Lung (tissue), 12 donors: Measurements from ENCODE around the gene DYNLT3. TPM values are rescaled to one million over a fixed set of nuclear protein-coding genes. Genes with fewer than 3 reads are reported as not detected.

Source experiments
- ATAC-seq: fragments of 200-7000 bp; cut with Tn5 transposase; one replicate; pipeline ENCODE4 v1.9.1; 2020; ENCODE audit warnings: moderate number of reproducible peaks; ENCODE audit not compliant: insufficient read depth, low FRiP score
- DNase-seq, 3 donors: peaks; one replicate each; pipeline ENCODE4 v3.0.0-alpha.2; 2013 to 2017
- H3K27ac ChIP-seq, 2 donors: one replicate each; pipeline ENCODE4 v1.5.1; 2013; ENCODE audit warnings: mild to moderate bottlenecking in 2 of 2, moderate library complexity in 2 of 2, control low read depth in 1 of 2, inconsistent platforms in 1 of 2, low read depth in 1 of 2, low read length in 1 of 2
- H3K27me3 ChIP-seq, 3 donors: one replicate each; pipeline ENCODE4 v1.5.1; 2013; ENCODE audit warnings: low read length in 2 of 3; ENCODE audit not compliant: control insufficient read depth in 3 of 3, insufficient read depth in 3 of 3
- H3K36me3 ChIP-seq, 4 donors: one replicate each; pipeline ENCODE4 v1.5.1; 2013; ENCODE audit warnings: low read length in 4 of 4, mild to moderate bottlenecking in 1 of 4, moderate library complexity in 1 of 4; ENCODE audit not compliant: control insufficient read depth in 4 of 4, insufficient read depth in 4 of 4
- H3K4me1 ChIP-seq, 5 donors: one replicate each; pipeline ENCODE4 v1.5.1; 2013; ENCODE audit warnings: low read length in 5 of 5, mild to moderate bottlenecking in 2 of 5, moderate library complexity in 1 of 5; ENCODE audit not compliant: control insufficient read depth in 5 of 5, insufficient read depth in 5 of 5
- H3K4me3 ChIP-seq: one replicate; pipeline ENCODE4 v1.5.1; 2013; ENCODE audit warnings: mild to moderate bottlenecking, control low read depth, moderate library complexity
- H3K9ac ChIP-seq, 2 donors: one replicate each; pipeline ENCODE4 v1.5.1; 2013; ENCODE audit warnings: low read length in 2 of 2, control low read depth in 1 of 2; ENCODE audit not compliant: insufficient read depth in 1 of 2
- H3K9me3 ChIP-seq, 4 donors: one replicate each; pipeline ENCODE4 v1.5.1; 2013; ENCODE audit warnings: low read length in 3 of 4, mild to moderate bottlenecking in 1 of 4, moderate library complexity in 1 of 4; ENCODE audit not compliant: control insufficient read depth in 4 of 4, insufficient read depth in 3 of 4
- WGBS, 2 donors: extraction: QIAGEN DNeasy Blood & Tissue Kit; methylation state at CpG; one replicate each; pipeline ENCODE4 v1.1.7; 2013; 5-methylcytosine and 5-hydroxymethylcytosine counted together
- polyA plus RNA-seq, 2 donors: library from polyadenylated mRNA; stranded (reverse); fragments of 200-250 nt; gene quantifications; one replicate each; pipeline ENCODE4 v1.2.1, GENCODE V29; 2013
- total RNA-seq, 2 donors: library from RNA; depleted of rRNA in 1 of 2; stranded (reverse); fragments of >200 nt in 1 of 2; gene quantifications; one replicate each; pipeline ENCODE4 v1.2.1, GENCODE V29; 2014 to 2021
- TF ChIP-seq, protein P1 (sequence below): IDR thresholded peaks from 2 replicates; pipeline ENCODE4 v1.5.1; 2012; ENCODE audit warnings: mild to moderate bottlenecking; ENCODE audit errors: control extremely low read depth, extremely low read depth
- donor health status: control.
- donor health status: control.
- donor health status: Bipolar disorder and iron deficiency.
- donor health status: healthy.
- donor health status: DM: yes; HTN: yes; CAD: no.

DYNLT3 gene
- total and polyA plus RNA-seq, 4 donors, result 16.5 to 33.1 (median 18.6) TPM

DNA sequence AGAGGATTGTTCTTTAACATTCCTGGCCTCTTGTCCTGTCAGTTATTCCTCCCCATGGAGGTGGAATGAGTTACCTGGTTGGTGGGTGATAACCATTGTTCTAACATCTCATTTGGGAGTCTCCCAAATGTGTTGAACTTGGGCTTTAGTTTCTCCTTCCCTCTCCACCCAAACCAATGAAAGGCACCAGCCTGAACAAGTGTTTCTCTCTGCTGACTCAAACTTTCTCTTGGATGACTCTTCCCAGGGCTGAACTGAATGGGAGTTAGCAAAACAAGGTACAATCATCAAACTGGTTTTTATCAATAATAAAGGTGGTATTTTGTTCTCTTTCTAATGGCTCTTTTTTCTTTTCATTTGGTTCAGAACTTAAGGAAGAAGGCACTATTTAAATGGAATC is 2.7 kb downstream of the DYNLT3 start:
- H3K4me1 ChIP-seq, result peaks cover 0 to 5% (median 0%) of the 10 kb centered on the region in 5 donors
- H3K9me3 ChIP-seq, result no peaks in the 10 kb centered on the region
- H3K27me3 ChIP-seq, result peaks cover 0 to 13% (median 0%) of the 10 kb centered on the region in 3 donors
- peaks cover 0 to 4% (median 0%) of the 10 kb centered on the region in 4 donors for H3K36me3 ChIP-seq
- TF ChIP-seq, protein P1, sequence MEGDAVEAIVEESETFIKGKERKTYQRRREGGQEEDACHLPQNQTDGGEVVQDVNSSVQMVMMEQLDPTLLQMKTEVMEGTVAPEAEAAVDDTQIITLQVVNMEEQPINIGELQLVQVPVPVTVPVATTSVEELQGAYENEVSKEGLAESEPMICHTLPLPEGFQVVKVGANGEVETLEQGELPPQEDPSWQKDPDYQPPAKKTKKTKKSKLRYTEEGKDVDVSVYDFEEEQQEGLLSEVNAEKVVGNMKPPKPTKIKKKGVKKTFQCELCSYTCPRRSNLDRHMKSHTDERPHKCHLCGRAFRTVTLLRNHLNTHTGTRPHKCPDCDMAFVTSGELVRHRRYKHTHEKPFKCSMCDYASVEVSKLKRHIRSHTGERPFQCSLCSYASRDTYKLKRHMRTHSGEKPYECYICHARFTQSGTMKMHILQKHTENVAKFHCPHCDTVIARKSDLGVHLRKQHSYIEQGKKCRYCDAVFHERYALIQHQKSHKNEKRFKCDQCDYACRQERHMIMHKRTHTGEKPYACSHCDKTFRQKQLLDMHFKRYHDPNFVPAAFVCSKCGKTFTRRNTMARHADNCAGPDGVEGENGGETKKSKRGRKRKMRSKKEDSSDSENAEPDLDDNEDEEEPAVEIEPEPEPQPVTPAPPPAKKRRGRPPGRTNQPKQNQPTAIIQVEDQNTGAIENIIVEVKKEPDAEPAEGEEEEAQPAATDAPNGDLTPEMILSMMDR, result no peak
- H3K27ac ChIP-seq, result no peak overlapping the region
- ATAC-seq (no peak), DNase-seq (no peak)
- H3K9ac ChIP-seq, result no peak overlapping the region
- no peak overlapping the region for H3K4me3 ChIP-seq

DNA sequence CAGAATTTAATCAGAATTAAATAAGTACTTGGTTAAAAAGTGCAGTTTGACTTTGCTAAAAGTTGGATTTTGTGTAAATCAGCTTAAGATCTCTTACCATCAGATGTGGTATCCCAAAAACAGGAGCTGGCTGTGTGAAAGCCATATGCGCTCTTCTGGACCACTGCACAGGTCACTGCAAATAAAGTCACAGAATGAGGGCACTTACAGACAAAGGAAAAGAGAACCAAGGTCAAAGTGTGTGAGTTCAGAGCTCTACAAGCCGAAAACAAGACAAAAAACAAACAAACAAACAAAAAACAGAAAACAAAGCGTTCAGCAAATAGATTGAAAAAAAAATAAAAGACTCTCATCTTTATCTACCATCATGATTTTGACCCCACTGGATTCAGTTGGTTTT is 6.4 kb downstream of the DYNLT3 start:
- TF ChIP-seq, protein P1, result no peak
- ATAC-seq, result no peak
- 82 to 98% methylated on average over 3 of the region's 3 CpGs for WGBS, 2 donors

DNA sequence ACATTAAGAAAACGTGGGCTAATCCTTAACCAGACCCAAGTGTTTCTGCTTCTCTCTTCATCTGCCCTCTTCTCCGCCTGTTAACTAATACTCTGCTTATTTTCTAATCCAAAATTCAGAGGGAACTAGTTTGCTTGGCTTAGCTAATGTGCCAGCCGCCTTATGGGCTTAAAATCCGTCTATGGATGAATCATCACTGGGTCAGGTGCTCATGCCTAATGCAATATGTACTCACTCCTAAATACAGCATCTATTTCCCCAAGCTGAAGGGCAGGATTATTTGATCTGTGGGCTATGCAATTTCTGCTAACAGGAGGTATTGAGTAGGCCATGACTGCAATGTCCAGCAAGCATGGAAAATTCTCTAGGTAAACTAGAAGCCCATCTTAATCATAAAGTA is 12.4 kb downstream of the DYNLT3 start:
- ATAC-seq (no peak), DNase-seq (no peak)
- Histone ChIP-seq H3K4me1 (no peaks in the 10 kb centered on the region), H3K27ac (no peak overlapping the region), H3K4me3 (no peak overlapping the region), H3K36me3 (no peaks in the 10 kb centered on the region), H3K9me3 (no peaks in the 10 kb centered on the region), H3K9ac (no peak overlapping the region), H3K27me3 (peaks cover 0 to 17% (median 8%) of the 10 kb centered on the region in 3 donors)
- WGBS, 2 donors, result 61 to 91% methylated on average over 4 of the region's 4 CpGs
- TF ChIP-seq, protein P1, result no peak

More for the DNA sequence above, 6.4 kb downstream of the DYNLT3 start:
- Histone ChIP-seq H3K27me3 (peaks cover 0 to 13% (median 0%) of the 10 kb centered on the region in 3 donors), H3K4me3 (no peak overlapping the region), H3K9me3 (no peaks in the 10 kb centered on the region), H3K4me1 (peaks cover 0 to 5% (median 0%) of the 10 kb centered on the region in 5 donors), H3K36me3 (peaks cover 0 to 4% (median 0%) of the 10 kb centered on the region in 4 donors), H3K27ac (no peak overlapping the region), H3K9ac (no peak overlapping the region)
- no peak for DNase-seq

DNA sequence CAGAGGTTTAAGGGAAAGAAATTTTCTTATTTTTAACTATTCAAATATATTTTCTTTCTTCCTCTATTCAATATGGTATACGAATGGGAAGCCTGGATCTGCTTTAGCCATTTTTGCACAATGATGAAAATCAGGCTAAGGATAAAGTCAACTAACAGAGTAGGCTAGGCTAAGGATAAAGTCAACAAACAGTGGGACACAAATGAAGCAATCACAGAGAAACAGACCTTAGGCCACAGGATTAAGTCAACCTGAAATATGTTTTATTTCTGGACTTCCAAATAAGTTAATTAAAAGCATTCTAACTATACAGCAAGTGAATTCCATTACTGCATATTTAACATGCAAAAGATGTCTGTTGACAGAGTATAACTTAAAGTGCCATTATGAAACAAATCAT is 17.0 kb downstream of the DYNLT3 start:
- no peak overlapping the region for H3K9ac ChIP-seq
- no peak for DNase-seq

More for the DNA sequence above, 17.0 kb downstream of the DYNLT3 start:
- Histone ChIP-seq H3K27ac (no peak overlapping the region), H3K36me3 (no peaks in the 10 kb centered on the region), H3K4me1 (no peaks in the 10 kb centered on the region), H3K4me3 (no peak overlapping the region), H3K9me3 (no peaks in the 10 kb centered on the region), H3K27me3 (peaks cover 0 to 20% (median 10%) of the 10 kb centered on the region in 3 donors)
- WGBS, 2 donors, result 59 to 88% methylated on average over 1 of the region's 1 CpG
- TF ChIP-seq, protein P1, result no peak
- ATAC-seq, result no peak
